Measurements from ENCODE around the gene RTL3.

Gene RTL3

GRCh38 chrX:78618987-78619386, 40.1 kb downstream of the RTL3 start:
- DNase-seq, result no peak

GRCh38 chrX:78614264-78614663, 44.9 kb downstream of the RTL3 start:
- no peak for DNase-seq
